Neural cell (in vitro differentiated cells): ENCODE results near the gene ZBTB12.

Experiments used
- CTCF ChIP-seq: fragments of 450-650 bp; IDR thresholded peaks from 2 replicates; pipeline ENCODE4 v1.5.1; 2014; ENCODE audit warnings: antibody characterized with exemption, mild to moderate bottlenecking, moderate library complexity; ENCODE audit not compliant: poor library complexity, severe bottlenecking
- EZH2 ChIP-seq: fragments of 200-600, 300-800 bp; shearing (Covaris generic), sonication (generic); IDR thresholded peaks from 2 replicates; pipeline ENCODE4 v1.6.1; 2014; ENCODE audit warnings: antibody characterized with exemption, low read length, borderline replicate concordance, mild to moderate bottlenecking; ENCODE audit not compliant: insufficient read depth, poor library complexity, severe bottlenecking
- MXI1 ChIP-seq: fragments of 450-650 bp; conservative IDR thresholded peaks from 2 replicates; pipeline ENCODE4 v1.6.1; 2014; ENCODE audit warnings: antibody characterized with exemption, mild to moderate bottlenecking; ENCODE audit not compliant: poor library complexity, severe bottlenecking
- POLR2AphosphoS5 ChIP-seq: IDR thresholded peaks from 2 replicates; pipeline ENCODE4 v1.6.1; 2012
- RAD21 ChIP-seq: fragments of 450-650 bp; conservative IDR thresholded peaks from 2 replicates; pipeline ENCODE4 v1.6.1; 2014; ENCODE audit warnings: antibody characterized with exemption, mild to moderate bottlenecking, moderate library complexity
- REST ChIP-seq: IDR thresholded peaks from 2 replicates; pipeline ENCODE4 v1.6.1; 2012; ENCODE audit warnings: borderline replicate concordance
- TAF1 ChIP-seq: IDR thresholded peaks from 2 replicates; pipeline ENCODE4 v1.6.1; 2012; ENCODE audit warnings: low read depth

- no peak for TF ChIP-seq CTCF
- no peak for TF ChIP-seq RAD21
- no peak for TF ChIP-seq REST
- TF ChIP-seq EZH2: no peak
- no peak for TF ChIP-seq MXI1
- no peak for TF ChIP-seq POLR2AphosphoS5
- TF ChIP-seq TAF1: no peak
These were observed 46.4 kb upstream of the ZBTB12 start for GRCh38 chr6:31948306-31948705.
